ENCODE data around the gene ORC5.

ORC5 gene

DNA sequence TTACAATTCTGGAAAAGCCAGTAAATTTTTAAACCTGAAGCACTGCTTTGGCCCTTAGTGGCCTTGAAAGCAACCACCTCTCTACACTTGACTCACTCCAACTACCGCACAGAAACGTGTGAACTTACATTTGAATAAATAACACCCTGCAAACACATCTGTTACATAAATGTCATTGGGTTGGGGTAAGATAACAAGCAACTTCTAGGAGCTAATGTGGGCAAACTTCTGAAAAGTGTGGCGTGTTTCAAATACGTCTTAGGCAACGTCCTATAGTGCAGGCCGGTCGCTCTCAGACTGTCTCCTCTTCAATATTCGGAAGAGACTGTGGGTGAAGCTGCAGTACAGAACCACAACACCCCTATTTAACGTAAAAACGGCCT is 474 bp downstream of the ORC5 start:
- no peaks in the 10 kb centered on the region for H3K27me3 Mint-ChIP-seq (ENCODE audit: low read depth)
- H3K4me3 Mint-ChIP-seq: peak overlapping the region; percentile 94 to 98 (median 96)
- H3K27ac Mint-ChIP-seq: peak overlapping the region; percentile 90 to 98 (median 96)
- H3K9me3 Mint-ChIP-seq: peaks cover 20% of the 10 kb centered on the region
- TF ChIP-seq, protein P1, sequence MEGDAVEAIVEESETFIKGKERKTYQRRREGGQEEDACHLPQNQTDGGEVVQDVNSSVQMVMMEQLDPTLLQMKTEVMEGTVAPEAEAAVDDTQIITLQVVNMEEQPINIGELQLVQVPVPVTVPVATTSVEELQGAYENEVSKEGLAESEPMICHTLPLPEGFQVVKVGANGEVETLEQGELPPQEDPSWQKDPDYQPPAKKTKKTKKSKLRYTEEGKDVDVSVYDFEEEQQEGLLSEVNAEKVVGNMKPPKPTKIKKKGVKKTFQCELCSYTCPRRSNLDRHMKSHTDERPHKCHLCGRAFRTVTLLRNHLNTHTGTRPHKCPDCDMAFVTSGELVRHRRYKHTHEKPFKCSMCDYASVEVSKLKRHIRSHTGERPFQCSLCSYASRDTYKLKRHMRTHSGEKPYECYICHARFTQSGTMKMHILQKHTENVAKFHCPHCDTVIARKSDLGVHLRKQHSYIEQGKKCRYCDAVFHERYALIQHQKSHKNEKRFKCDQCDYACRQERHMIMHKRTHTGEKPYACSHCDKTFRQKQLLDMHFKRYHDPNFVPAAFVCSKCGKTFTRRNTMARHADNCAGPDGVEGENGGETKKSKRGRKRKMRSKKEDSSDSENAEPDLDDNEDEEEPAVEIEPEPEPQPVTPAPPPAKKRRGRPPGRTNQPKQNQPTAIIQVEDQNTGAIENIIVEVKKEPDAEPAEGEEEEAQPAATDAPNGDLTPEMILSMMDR (IDR thresholded peaks at IDR 0.05; ENCODE audit: unreplicated experiment in 3 of 3): no peak
- peaks cover 21% of the 10 kb centered on the region for H3K4me1 Mint-ChIP-seq
- peaks cover 13% of the 10 kb centered on the region for H3K36me3 Mint-ChIP-seq (ENCODE audit: low read depth)

DNA sequence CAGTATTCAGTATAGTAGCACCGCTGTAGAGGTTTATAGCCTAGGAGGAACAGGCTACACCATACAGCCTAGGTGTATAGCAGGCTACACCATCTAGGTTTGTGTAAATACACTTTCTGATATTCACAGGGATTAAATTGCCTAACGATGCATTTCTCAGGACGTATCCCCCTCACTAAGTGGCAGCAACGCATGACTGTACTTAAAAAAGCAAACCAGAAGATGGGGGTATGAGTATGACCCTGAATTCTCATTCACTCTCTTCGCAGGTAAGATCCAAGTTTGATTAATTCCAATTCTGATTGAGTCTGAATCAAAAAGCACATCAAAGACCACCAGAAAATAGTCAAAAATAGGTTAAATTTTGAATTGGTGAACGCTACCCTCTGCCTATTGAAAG is 972 bp downstream of the ORC5 start:
- peaks cover 21% of the 10 kb centered on the region for H3K4me1 Mint-ChIP-seq
- TF ChIP-seq, protein P1 (IDR thresholded peaks at IDR 0.05; ENCODE audit: unreplicated experiment in 3 of 3): no peak
- H3K9me3 Mint-ChIP-seq: peaks cover 19% of the 10 kb centered on the region

DNA sequence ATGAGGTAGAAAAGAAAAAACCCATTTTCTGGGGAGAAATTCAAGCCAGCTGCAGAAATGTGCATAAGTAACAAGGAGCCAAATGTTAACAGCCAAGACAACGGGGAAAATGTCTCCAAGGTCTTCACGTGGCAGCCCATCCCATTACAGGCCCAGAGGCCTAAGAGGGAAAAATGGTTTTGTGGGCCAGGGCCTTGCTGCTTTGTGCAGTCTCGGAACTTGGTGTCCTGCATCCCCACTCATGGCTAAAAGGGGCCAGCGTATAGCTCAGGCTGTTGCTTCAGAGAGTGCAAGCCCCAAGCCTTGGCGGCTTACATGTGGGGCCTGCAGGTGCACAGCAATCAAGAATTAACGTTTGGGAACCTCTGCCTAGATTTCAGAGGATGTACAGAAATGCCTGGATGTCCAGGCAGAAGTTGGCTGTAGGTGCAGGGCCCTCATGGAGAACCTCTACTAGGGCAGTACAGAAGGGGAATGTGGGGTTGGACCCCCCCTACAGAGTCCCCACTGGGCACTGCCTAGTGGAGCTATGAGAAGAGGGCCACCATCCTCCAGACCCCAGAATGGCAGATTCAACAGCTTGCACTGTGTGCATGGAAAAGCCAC is 9.0 kb downstream of the ORC5 start:
- Mint-ChIP-seq H3K4me3 (no peak overlapping the region), H3K27me3 (ENCODE audit: low read depth) (no peaks in the 10 kb centered on the region), H3K36me3 (ENCODE audit: low read depth) (peaks cover 81% of the 10 kb centered on the region), H3K4me1 (no peaks in the 10 kb centered on the region), H3K9me3 (peaks cover 12% of the 10 kb centered on the region), H3K27ac (no peak overlapping the region)
- TF ChIP-seq, protein P1 (IDR thresholded peaks at IDR 0.05; ENCODE audit: unreplicated experiment in 3 of 3): no peak

More for the DNA sequence above, 972 bp downstream of the ORC5 start:
- H3K27ac Mint-ChIP-seq: peak overlapping the region; percentile 90 to 98 (median 96)
- peak overlapping the region; percentile 94 to 98 (median 96) for H3K4me3 Mint-ChIP-seq
- peaks cover 18% of the 10 kb centered on the region for H3K36me3 Mint-ChIP-seq (ENCODE audit: low read depth)
- H3K27me3 Mint-ChIP-seq (ENCODE audit: low read depth): no peaks in the 10 kb centered on the region

DNA sequence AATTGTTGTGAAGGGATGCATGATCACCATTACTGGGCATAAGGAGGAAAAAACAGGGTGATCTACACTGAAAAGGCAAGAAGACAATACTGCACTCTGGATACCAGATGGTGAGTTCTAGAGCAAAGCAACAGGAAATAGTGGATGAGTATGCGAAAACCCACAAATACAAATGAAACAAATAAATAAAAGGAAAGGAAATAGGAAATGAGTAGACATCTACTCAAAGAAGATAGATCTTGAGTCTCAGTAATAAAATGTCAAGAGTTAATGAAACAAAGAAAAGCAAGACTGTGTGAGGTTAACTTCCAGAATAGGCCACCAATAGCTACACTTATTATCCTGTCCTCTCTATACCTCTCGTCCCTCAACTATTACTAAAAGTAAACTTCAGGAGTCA is 11.7 kb downstream of the ORC5 start:
- TF ChIP-seq, protein P1 (IDR thresholded peaks at IDR 0.05; ENCODE audit: unreplicated experiment in 3 of 3): no peak
- Mint-ChIP-seq H3K27me3 (ENCODE audit: low read depth) (no peaks in the 10 kb centered on the region), H3K4me1 (no peaks in the 10 kb centered on the region), H3K36me3 (ENCODE audit: low read depth) (peaks cover 80% of the 10 kb centered on the region), H3K4me3 (no peak overlapping the region), H3K9me3 (peaks cover 12% of the 10 kb centered on the region), H3K27ac (no peak overlapping the region)

DNA sequence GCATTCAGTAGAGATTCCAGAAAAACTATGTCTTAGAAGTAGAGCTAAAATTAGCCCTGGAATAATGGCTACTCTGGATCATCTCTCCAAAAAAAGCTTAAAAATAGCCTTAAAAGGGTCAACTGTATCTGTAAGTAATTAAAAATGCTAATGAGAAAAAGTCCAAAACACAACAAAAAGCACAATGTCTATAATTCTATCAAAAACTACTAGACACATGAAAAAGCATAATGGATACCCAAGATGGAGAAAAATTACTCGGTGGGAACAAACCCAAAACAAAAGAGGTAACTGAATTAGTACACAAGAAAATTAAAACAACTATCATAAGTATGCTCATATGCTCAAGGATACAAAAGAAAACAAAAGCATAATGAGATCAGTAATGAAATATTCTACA is 15.4 kb downstream of the ORC5 start:
- Mint-ChIP-seq H3K27ac (no peak overlapping the region), H3K36me3 (ENCODE audit: low read depth) (peaks cover 74% of the 10 kb centered on the region), H3K9me3 (no peaks in the 10 kb centered on the region), H3K4me3 (no peak overlapping the region), H3K4me1 (no peaks in the 10 kb centered on the region), H3K27me3 (ENCODE audit: low read depth) (no peaks in the 10 kb centered on the region)
- TF ChIP-seq, protein P1 (IDR thresholded peaks at IDR 0.05; ENCODE audit: unreplicated experiment in 3 of 3): no peak

DNA sequence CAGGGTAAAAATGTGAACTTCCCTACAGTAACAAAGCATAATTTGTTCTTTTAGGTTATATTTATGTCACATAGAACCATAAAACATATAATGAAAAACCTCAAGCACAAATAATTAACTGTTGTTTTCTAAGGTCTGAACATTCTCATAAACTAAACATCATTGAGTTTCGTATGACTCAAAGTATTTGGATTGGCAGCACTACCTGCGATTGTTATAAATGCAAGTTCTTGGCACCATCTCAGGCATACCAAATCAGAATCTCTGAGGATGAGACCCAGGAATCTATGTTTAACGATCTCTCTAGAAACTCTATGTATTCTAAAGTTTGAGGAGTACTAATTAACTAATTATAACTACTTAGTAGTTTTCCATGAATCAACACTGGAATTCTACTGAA is 22.5 kb downstream of the ORC5 start:
- Mint-ChIP-seq H3K9me3 (peaks cover 13% of the 10 kb centered on the region), H3K27ac (no peak overlapping the region), H3K4me1 (no peaks in the 10 kb centered on the region), H3K4me3 (no peak overlapping the region), H3K36me3 (ENCODE audit: low read depth) (peaks cover 77% of the 10 kb centered on the region), H3K27me3 (ENCODE audit: low read depth) (no peaks in the 10 kb centered on the region)
- TF ChIP-seq, protein P1 (IDR thresholded peaks at IDR 0.05; ENCODE audit: unreplicated experiment in 3 of 3): no peak

Measured in nephron (organoid).